Stimulated activated CD8-positive, alpha-beta memory T cell treated with anti-CD3 and anti-CD28 coated beads, Interleukin-15, amount 100 ng/mL, for 48 hours (primary cell): ENCODE data around the gene CELSR3.

ENCODE experiments used
- DNase-seq, 2 donors: peaks; one replicate each; pipeline ENCODE4 v3.0.0-alpha.2; 2020; ENCODE audit warnings: low read depth in 2 of 2

CELSR3 gene, protein sequence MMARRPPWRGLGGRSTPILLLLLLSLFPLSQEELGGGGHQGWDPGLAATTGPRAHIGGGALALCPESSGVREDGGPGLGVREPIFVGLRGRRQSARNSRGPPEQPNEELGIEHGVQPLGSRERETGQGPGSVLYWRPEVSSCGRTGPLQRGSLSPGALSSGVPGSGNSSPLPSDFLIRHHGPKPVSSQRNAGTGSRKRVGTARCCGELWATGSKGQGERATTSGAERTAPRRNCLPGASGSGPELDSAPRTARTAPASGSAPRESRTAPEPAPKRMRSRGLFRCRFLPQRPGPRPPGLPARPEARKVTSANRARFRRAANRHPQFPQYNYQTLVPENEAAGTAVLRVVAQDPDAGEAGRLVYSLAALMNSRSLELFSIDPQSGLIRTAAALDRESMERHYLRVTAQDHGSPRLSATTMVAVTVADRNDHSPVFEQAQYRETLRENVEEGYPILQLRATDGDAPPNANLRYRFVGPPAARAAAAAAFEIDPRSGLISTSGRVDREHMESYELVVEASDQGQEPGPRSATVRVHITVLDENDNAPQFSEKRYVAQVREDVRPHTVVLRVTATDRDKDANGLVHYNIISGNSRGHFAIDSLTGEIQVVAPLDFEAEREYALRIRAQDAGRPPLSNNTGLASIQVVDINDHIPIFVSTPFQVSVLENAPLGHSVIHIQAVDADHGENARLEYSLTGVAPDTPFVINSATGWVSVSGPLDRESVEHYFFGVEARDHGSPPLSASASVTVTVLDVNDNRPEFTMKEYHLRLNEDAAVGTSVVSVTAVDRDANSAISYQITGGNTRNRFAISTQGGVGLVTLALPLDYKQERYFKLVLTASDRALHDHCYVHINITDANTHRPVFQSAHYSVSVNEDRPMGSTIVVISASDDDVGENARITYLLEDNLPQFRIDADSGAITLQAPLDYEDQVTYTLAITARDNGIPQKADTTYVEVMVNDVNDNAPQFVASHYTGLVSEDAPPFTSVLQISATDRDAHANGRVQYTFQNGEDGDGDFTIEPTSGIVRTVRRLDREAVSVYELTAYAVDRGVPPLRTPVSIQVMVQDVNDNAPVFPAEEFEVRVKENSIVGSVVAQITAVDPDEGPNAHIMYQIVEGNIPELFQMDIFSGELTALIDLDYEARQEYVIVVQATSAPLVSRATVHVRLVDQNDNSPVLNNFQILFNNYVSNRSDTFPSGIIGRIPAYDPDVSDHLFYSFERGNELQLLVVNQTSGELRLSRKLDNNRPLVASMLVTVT (N-terminal part only)

DNA sequence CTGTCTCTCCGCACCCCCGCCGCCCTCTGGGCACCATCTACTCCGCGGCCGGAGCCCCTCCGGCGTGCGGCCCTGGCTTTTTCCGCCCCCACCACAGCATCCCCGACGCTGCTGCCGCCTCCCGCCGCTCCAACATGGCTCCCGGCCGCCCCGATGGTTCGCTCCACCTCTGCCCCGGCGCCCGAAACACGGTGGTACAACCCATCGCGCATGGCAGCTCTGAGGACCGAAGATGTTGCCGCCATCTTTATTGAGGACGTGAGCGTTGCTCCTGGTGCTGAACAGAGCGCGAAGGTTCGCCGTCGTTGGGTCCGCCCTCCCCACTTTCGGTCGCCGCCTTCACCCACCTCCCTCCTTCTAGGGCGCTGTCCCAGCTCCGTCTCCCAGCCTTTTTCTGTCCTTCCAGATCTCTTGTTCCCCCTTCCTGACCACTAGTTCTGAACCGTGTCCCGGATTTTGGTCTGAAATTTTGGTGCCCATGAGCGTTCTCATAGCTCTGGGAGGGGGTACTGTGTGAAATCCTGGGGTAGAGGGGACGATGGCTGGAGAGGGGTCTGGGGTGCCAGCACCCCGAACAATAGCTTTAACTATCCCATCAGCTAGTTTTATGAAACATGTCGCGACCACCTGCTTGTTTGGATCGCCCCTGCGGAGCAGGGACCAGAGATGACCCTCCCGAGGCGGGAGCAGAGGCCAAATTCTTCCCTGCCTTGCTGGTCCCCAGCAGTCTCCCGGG is at the start of gene CELSR3:
Gene CELSR3, minus strand, starts transcription at position 134 of the 736 bp plus-strand sequence. CDS start 252 bp downstream, outside the sequence.
- DNase-seq = peak in 1 of 2 donors; percentile 62

DNA sequence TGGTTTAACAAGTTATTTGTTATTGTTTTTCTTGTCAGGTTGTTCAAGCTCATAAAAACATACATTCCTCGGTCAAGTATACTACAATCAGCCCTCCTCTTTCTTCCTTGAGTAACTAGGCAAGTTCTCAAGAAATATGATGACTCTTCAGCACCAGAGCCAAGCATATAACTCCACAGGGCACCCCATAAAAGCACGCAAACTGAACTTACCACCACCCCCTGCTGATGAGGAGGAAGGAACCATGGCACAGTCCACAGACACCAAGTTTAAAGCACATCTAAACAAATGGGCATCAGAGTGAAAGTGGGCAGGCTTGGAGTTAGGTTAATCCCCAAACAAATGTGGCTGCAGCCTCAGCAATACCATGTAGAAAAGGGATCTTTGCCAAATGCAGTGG is 49.0 kb upstream of the CELSR3 start:
- DNase-seq = no peak

DNA sequence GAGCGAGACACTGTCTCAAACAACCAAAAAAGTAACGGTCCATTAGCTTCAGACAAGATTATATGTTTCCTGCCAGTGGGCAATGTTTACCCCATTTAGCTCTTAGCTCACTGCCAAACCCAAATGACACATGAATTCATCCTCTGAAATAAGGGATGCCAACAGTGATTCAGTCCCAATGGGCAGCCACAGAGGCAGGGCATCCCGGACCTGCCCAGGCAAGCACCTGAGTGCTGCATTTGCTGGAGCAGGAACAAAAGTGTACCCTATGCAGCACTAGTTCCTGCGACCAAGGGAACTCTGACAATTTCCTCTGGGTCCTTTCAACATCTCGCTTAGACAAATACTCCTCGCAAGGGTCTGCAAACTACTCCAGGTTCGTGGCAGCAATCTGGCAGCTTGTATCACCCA is 46.4 kb upstream of the CELSR3 start:
- DNase-seq = no peak

DNA sequence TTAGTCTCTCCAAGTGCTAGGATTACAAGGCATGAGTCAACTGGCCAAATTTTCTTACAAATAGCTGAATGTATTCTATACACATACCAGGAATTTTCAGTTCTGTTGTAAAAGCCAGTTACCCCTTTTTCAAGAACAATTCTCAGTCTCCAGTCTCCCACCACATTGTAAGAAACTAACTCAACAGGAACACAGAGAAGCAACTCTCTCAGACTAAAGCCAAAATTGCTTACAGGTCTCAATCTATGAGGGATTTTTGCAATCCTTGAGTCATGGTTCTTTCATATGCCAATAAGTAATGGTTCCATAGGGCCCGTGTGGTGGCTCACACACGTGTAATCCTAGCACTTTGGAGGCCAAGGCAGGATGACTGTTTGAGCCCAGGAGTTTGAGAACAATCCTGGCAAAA is 45.8 kb upstream of the CELSR3 start:
- no peak for DNase-seq

DNA sequence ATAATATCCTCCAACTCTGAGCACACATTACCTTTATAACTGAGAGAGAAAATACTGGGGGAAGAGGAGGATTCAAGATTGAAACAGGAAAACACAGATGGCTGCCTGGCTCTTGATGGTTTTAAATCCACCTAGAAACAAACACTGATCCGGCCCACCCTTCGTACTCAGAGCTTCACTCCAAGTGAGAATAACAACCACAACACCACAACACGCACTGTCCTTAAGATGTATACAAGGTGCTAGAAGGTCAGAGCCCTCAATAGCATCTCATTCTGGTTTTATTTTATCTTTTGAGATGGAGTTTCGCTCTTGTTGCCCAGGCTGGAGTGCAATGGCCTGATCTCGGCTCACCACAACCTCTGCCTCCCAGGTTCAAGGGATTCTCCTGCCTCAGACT is 44.5 kb upstream of the CELSR3 start:
- DNase-seq = no peak

DNA sequence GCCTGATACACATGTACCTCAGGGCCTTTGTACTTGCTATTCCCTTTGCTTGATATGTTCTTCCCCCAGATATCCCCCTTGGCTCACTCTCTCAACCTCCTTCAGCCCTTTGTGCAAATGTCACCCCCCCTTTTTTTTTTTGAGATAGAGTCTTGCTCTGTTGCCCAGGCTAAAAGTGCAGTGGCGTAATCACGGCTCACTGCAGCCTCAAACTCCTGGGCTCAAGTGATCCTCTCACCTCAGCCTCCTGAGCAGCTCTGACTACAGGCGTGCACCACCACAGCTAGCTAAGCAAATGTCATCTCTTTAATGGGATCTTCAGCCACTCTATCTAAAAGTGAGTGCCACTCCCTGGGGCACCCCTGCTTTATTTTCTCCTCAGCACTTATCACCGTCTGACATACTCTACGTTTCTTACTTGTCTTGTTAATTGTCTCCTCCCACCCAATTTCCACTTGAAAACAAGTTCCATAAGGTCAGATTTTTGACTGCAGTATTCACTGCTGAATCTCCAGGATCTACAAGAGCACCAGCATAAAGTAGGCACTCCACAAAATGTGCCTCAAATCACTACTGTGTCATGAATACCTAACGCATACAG is 39.7 kb upstream of the CELSR3 start:
- DNase-seq = no peak

DNA sequence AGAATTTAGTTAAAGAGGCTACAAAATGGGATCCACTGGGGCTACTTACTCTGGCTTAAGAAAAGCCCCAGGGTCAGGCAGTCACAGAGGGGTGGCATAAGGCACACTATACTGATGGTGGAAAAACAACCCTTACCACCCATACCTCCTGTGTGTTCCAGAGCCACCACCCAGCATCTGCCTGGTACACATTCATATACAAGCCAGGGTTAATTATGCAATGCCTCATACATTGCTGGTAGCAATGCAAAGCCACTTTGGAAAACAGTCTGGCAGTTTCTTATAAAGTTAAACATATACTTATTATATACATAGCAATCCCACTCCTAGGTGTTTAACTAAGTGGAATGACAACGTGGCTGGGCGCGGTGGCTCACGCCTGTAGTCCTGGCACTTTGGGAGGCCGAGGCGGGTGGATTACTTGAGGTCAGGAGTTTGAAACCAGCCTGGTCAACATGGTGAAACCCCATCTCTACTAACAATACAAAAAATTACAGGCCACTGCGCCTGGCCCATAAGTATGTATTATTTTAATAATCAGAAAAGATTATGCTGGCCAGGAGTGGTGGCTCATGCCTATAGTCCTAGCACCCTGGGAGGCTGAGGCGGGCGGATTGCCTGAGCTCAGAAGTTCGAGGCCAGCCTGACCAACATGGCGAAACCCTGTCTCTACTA is 38.2 kb upstream of the CELSR3 start:
- no peak for DNase-seq

DNA sequence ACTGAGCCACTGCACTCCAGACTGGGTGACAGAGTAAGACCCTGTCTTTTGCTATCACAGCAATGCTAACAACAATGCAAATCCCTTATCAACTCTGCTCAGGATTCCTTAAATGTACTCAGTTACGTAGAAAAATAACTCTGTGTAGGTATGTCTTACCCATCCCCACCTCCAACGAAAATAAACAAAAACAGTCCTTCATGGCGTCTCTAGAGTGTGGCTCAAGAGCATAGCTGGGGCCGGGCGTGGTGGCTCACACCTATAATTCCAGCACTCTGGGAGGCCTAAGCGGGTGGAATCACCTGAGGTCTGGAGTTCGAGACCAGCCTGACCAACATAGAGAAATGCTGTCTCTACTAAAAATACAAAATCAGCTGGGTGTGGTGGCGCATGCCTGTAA is 36.2 kb upstream of the CELSR3 start:
- DNase-seq = no peak

DNA sequence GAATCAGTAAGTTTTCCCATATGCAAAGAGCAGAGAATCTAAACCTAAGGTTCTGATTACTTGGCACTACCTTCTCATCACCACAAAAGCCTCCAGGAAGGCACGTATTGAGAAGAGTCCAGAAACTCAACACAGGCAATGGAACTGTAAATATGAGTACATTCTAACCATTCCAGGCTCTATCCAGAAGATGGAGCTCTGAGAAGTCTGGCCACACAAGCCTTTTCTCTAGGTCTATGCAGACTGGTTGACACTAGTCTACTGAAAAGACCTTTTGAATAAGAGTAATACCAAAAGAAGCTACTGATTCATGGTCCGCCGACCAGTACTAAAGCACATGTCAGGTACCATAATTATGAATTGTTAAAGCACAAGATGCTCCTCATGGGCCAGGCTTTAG is 35.3 kb upstream of the CELSR3 start:
- no peak for DNase-seq

DNA sequence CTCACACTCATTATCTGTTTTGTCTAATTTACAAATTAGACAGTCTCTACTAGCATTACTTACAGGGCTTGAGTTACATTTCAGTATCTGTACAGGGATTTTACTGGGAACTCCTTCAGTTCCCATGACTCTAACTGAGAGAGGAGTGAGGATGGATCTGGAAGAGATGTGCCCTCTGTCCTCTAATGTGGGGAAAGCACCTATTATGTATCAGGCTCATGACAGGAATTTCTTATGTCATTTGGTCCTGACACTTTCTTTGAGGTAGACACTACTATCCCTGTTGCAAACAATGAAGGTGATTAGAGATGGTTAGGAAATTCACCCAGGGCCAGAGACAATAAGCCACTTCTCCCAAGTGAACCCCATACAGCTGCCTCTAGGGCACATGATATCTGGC is 33.9 kb upstream of the CELSR3 start:
- DNase-seq = no peak

DNA sequence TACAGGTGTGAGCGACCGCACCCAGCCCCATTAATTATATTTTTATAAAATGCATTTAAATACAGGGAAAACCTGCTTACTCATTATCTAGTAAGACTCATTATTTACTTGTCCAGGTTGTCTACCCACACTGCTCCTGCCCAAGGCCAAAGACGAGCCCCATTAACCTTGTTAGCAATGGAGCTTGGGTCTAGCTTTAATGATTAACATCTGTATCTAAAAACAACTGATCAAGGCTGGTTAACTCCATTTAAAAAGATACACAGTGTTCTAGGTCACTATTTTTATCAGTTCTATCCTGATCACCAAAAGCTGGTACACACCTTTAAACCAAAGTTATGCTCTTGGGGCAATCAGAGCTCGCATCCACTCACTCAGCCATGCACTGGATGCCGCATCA is 33.5 kb upstream of the CELSR3 start:
- DNase-seq = no peak

DNA sequence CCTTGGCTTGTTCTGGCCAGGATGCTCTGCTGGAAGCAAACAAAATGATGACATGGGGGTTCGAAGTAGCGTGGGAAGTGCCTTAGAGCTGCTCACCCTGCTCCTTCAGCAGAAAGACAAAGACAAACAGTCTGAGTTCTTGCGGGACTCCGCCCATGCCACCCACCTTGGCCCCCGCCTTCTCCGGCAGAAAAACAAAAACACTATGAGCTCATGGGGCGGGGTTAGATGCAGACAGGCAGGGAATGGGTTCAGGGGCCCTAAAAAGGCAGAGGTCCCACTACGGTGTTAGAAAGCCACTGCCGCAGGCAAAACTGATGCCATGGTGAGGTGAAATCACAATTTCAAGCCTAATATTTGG is 32.7 kb upstream of the CELSR3 start:
- DNase-seq = no peak

DNA sequence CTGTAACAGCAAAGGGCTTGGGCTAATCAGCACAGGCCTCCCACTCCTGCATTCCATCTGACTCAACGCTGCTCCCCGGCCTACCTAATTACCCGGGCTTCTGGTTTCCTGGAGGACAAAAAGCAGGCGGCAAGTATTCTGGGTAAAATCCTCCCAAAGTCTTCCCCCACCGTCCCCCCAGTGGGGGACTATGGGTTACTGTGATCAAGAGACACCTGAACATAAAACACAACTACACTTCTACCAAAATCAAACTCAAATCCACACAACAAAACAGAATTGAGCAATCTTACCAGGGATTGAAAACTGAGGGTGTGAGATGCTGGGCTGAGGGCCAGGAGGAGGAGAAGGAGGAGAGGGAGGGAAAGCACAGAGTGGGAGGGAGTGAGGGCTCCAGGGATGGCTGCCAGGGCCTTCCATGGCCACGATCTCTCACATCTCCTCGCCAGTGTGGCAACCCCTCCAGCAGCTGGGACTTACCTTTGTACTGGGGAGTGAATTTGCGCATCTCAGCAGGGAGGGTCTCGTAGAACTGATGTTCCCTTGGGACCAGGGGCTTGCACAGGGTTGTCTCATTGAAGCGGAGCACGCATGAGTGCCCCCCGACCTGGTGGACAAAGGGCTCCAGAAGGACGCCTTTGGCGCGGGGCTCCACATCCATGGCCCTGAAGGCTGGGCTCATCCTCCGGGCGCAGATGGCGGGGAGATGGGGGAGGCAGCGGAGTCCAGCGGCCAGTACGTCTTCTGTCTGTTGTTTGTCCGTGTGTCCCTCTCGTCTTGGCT is 32.1 kb upstream of the CELSR3 start:
- DNase-seq = no peak

DNA sequence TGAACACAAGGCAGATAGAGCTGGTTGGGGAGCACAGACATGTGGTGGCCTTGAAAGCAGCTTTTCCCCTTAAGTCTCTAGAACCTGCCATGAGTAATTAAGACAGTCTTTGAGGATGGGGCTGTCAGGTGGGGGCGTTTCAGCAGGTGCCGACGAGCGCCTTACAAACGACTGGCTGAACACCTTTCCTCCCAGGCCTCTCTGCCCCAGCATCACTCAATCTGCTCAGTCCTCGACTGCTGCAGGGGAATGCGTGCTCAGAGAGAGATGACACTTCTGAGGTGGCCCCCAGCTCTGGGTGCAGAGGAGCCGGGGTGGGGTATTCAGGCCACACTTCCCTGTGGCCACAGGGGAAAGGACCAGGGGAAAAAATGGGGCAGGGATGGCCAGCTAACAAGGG is 31.1 kb upstream of the CELSR3 start:
- DNase-seq = no peak

DNA sequence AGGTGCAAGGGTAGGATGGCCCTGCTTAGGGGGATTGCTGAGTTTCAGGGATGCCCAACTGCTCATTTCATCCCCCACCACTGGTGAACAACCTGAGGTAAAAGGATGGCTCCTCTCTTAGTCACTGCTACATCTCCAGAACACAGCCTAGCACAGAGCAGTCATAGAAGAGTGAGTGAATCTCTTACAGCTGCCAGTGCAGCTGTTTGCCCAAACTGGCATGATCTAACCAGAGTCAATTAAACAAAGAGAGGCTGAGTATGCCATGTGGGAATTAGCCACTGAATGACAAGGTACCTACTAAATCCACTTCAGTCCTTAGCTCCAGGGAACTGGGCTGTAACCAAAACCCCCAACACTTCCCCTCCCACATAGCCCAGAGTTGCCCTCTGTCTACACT is 29.9 kb upstream of the CELSR3 start:
- DNase-seq = no peak

DNA sequence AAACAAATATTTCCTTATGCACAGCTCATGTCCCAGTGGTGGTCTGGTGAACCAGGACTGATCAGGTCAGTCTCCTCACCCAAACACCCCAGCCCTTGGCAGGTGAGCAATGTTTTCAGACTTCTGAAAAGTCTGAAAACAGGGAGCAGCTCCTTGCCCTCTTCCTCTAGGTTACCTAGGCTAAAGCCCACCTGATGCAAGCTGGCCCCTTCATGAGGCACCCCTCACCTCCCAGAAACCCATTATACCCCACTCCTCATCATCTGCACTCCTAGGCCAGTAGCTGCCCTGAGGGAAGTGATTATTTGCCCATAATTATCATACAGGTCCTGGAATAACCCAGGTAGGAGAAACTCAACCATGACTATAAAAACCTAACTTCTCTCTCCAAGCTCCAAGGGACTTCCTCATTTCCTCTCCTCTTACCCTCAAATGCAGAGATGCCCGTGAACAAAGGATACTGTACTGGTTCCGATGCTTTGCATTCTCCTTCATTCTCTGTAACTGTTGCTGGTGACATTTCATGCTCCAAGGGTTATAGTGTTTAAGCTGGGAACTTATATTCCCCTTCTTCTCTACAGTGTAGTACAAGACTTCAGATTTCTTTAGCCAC is 28.3 kb upstream of the CELSR3 start:
- no peak for DNase-seq

DNA sequence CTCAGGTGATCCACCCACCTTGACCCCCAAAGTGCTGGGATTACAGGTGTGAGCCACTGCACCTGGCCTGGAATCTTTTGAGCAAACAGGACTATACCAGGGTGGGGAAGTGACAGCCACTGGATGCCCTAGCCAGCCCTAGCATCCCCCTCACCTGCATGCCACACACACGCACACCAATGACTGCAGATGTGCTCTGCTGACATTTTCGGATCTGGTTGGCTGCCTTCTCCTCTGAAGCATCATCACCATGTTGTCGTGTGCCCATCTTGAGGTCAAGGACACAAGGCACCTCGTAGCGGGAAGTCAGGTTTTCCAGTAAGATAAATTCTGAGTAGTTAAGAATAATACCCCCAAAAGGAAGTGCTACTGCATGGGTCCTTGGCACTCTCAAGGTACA is 26.7 kb upstream of the CELSR3 start:
- DNase-seq = no peak

DNA sequence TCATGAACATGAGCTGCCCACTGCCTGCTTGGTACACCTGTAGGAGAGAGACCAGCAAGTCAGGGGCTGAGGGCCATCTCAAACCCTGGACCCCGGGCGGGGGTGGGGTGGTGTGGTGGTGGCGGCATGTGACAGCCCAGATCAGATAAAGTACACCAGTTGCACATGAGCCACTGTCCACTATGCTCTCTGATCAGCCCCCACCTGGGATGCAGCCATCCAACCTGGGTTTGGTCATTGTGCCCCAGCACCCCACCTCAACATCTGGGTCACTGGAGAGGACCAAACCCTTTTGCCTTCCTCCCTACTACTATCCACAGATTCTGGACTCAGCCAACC is 26.0 kb upstream of the CELSR3 start:
- no peak for DNase-seq

DNA sequence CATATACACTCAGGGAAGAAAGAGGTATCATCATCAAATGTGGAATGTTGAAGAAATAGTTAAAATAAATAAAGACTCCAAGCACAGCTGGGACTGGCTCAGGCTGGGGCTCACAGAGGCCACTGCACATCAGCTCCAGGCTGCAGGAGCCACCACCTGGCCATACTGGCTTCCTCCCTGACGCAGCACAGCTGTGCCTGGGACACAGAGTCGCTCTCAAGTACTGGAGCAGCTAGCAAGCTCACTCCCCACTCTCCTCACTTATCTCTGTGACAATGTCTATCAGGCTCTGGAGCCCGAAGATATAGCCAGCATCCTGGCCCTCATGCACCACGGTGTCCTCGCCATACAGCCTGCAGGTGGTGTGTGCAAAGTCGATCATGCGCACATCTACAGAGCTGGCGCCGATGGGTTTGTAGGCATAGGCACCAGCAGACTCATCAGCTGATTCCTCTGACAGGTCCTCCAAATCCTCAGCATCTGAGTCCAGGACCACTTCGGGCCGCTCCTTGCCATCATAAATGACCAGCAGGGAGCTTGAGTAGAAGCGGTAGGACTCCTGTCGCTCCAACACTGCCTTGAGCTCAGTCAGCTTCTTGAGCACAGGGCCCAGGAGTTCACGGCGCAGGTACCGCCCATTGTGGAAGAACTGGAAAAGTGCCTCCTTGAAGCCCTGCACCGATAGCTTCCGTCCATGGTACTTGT is 25.5 kb upstream of the CELSR3 start:
- no peak for DNase-seq
